Breast epithelium (tissue), 4 donors: ENCODE measurements around the gene PLD3. TPM values are rescaled to one million over a fixed set of nuclear protein-coding genes. Genes with fewer than 3 reads are reported as not detected.

Source experiments
- DNase-seq, 2 donors: peaks; one replicate each; pipeline ENCODE4 v3.0.0-alpha.2; 2019; ENCODE audit warnings: low spot score in 2 of 2
- H3K27ac ChIP-seq, 2 donors: fragments of 200-600 bp; sonication (generic) in 1 of 2; one replicate each; pipeline ENCODE4 v1.5.1; 2016 to 2019; ENCODE audit warnings: mild to moderate bottlenecking in 1 of 2
- H3K27me3 ChIP-seq, 2 donors: fragments of 200-600 bp; sonication (generic) in 1 of 2; one replicate each; pipeline versions ENCODE4 v1.5.1 to v1.6.0; 2017 to 2019; ENCODE audit warnings: control low read depth in 1 of 2, mild to moderate bottlenecking in 1 of 2
- H3K36me3 ChIP-seq: fragments of 200-600 bp; one replicate; pipeline ENCODE4 v1.5.1; 2019
- H3K4me1 ChIP-seq, 2 donors: fragments of 200-600 bp; sonication (generic); one replicate each; pipeline ENCODE4 v1.5.1; 2016 to 2019; ENCODE audit warnings: control low read depth in 1 of 2
- H3K4me3 ChIP-seq, 3 donors: fragments of 200-600 bp; sonication (generic); 1 replicate in 2 of 3; 2 replicates in 1 of 3; pipeline ENCODE4 v1.5.1; 2016 to 2019; ENCODE audit warnings: mild to moderate bottlenecking in 3 of 3, moderate library complexity in 2 of 3
- H3K9me3 ChIP-seq, 2 donors: fragments of 200-600 bp; sonication (generic) in 1 of 2; one replicate each; pipeline ENCODE4 v1.5.1; 2016 to 2019; ENCODE audit warnings: control low read depth in 1 of 2
- POLR2A ChIP-seq: fragments of 450-650 bp; IDR thresholded peaks from one replicate; pipeline ENCODE4 v1.6.1; 2016; ENCODE audit warnings: antibody characterized with exemption, mild to moderate bottlenecking, moderate library complexity
- POLR2AphosphoS5 ChIP-seq, 3 donors: sonication (generic); formaldehyde crosslinking; IDR thresholded peaks; one replicate each; pipeline ENCODE4 v1.6.1; 2017; ENCODE audit warnings: antibody characterized with exemption in 3 of 3
- intact Hi-C: fragments of 100-400 bp; cut with DNase I; formaldehyde crosslinking; loops from one replicate; pipeline ENCODE4 v1.15.1; 2023; ENCODE audit warnings: low total_unique reads
- total RNA-seq, 3 donors: library from RNA; depleted of rRNA; stranded (reverse); fragments of >200 nt; gene quantifications; one replicate each; pipeline ENCODE4 v1.1.0, GENCODE V29; 2016
- TF ChIP-seq, protein P1 (sequence below), 3 donors: fragments of 450-650 bp; IDR thresholded peaks; one replicate each; pipeline ENCODE4 v1.5.1; 2016 to 2017; ENCODE audit warnings: antibody characterized with exemption in 3 of 3, mild to moderate bottlenecking in 3 of 3, moderate library complexity in 3 of 3

PLD3 gene
- total RNA-seq, 3 donors from 2014 or later: 165 to 473 (median 221) TPM

DNA sequence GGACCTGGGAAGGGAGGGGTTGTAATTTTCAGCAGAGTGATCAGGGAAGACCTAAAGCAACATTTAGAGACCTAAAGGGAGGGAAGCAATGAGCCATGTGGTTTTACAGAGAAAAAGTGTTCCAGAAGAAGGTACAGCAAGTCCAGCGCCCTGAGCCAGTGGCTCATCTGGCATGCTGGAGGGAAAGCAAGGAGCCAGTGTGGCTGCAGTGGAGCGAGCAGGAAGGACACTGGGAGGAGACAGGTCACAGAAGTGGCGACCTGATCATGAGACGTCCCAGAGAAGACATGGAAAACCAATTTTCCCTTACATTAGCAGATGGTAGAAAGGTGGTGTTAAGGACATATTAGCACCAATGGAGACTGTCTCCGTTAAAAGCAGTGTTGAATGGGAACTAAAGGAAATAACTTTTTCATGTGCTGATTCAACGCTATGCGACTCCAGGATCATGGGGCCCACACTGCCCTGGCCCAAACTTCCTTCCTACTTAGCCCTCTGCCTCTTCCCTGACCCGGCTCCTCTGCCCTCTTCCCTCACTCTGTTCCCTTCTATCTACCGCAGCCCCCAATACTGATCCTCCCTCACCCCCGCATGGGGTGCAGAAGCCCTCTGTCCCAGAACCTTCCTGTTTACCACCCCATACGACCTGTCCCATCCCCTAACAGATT lies 5.7 kb upstream of the PLD3 start:
- intact Hi-C loops: no loop called here
- peak overlapping the region; percentile 89 to 92 for H3K27ac ChIP-seq
- TF ChIP-seq POLR2AphosphoS5 (IDR thresholded peaks at IDR 0.05) (no peak), POLR2A (no peak)
- TF ChIP-seq, protein P1, sequence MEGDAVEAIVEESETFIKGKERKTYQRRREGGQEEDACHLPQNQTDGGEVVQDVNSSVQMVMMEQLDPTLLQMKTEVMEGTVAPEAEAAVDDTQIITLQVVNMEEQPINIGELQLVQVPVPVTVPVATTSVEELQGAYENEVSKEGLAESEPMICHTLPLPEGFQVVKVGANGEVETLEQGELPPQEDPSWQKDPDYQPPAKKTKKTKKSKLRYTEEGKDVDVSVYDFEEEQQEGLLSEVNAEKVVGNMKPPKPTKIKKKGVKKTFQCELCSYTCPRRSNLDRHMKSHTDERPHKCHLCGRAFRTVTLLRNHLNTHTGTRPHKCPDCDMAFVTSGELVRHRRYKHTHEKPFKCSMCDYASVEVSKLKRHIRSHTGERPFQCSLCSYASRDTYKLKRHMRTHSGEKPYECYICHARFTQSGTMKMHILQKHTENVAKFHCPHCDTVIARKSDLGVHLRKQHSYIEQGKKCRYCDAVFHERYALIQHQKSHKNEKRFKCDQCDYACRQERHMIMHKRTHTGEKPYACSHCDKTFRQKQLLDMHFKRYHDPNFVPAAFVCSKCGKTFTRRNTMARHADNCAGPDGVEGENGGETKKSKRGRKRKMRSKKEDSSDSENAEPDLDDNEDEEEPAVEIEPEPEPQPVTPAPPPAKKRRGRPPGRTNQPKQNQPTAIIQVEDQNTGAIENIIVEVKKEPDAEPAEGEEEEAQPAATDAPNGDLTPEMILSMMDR (IDR thresholded peaks at IDR 0.05): no peak
- no peaks in the 10 kb centered on the region for H3K9me3 ChIP-seq
- H3K27me3 ChIP-seq: no peaks in the 10 kb centered on the region
- H3K36me3 ChIP-seq: no peaks in the 10 kb centered on the region
- H3K4me3 ChIP-seq: no peak overlapping the region
- peaks cover 0 to 8% of the 10 kb centered on the region in 2 donors for H3K4me1 ChIP-seq
- DNase-seq: no peak

- Histone ChIP-seq H3K4me1 (peaks cover 0 to 8% of the 10 kb centered on the region in 2 donors), H3K4me3 (no peak overlapping the region), H3K27me3 (no peaks in the 10 kb centered on the region), H3K27ac (peak overlapping the region in 1 of 2 donors; percentile 6), H3K36me3 (no peaks in the 10 kb centered on the region), H3K9me3 (no peaks in the 10 kb centered on the region)
- intact Hi-C loops: no loop called here
- no peak for TF ChIP-seq POLR2AphosphoS5 (IDR thresholded peaks at IDR 0.05)
- TF ChIP-seq, protein P1 (IDR thresholded peaks at IDR 0.05): no peak
- TF ChIP-seq POLR2A: no peak
- no peak for DNase-seq
These were observed 4.1 kb upstream of the PLD3 start for GRCh38 chr19:40344422-40344821.

- peak overlapping the region; percentile 70 to 80 (median 77) for H3K4me3 ChIP-seq
- no peaks in the 10 kb centered on the region for H3K9me3 ChIP-seq
- H3K27me3 ChIP-seq: no peaks in the 10 kb centered on the region
- H3K27ac ChIP-seq: peak overlapping the region; percentile 77 to 82
- H3K4me1 ChIP-seq: no peaks in the 10 kb centered on the region
- peak in 1 of 2 donors; percentile 47 for DNase-seq
- TF ChIP-seq POLR2AphosphoS5 (IDR thresholded peaks at IDR 0.05): peak in 2 of 3 donors; percentile 10 to 28
- no peak for TF ChIP-seq POLR2A
- TF ChIP-seq, protein P1 (IDR thresholded peaks at IDR 0.05): no peak
- intact Hi-C loops: no loop called here
- H3K36me3 ChIP-seq: no peaks in the 10 kb centered on the region
These were observed 539 bp downstream of the PLD3 start for GRCh38 chr19:40348961-40349507.

DNA sequence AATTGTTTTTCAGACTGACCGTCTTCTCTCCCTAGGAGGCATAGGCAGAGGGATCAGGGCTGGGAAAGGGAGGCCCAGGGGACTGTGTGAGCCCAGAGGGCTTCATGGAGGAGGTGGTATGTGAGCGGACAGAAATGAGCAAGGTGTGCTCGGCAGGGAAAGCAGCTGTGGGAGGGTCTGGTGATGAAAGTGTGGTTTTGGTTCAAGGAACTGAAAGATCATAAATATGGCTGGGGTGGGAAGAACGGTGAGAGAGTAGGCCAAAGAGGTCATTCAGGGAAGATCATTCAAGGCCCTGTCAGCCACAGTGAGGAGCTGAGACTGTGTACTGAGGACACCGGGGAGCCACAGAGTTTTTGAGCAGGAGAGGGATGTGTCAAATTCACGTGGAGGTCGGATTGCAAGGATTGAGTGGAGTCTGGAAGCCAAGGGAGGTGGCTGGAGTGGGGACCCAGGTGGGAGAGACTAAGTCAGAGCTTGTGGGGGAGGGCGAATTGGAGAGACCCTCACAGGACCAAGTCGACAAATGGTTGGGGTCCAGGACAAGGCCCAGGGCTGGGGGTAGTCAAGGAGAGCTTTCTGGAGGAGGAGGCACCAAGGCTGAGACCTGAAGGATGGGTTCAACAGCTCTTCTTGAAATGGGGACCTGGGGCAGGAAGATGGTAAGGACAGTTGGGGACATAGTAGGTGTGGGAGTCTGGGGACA lies 7.6 kb downstream of the PLD3 start:
- H3K4me1 ChIP-seq: no peaks in the 10 kb centered on the region
- no peaks in the 10 kb centered on the region for H3K36me3 ChIP-seq
- no peaks in the 10 kb centered on the region for H3K9me3 ChIP-seq
- intact Hi-C loops: no loop called here
- no peak for TF ChIP-seq POLR2AphosphoS5 (IDR thresholded peaks at IDR 0.05)
- TF ChIP-seq POLR2A: no peak
- TF ChIP-seq, protein P1 (IDR thresholded peaks at IDR 0.05): no peak
- H3K27me3 ChIP-seq: no peaks in the 10 kb centered on the region
- H3K27ac ChIP-seq: no peak overlapping the region
- H3K4me3 ChIP-seq: no peak overlapping the region
- no peak for DNase-seq
